Endothelial cell of umbilical vein (primary cell): ENCODE measurements around the gene PNMA8A. TPM values are rescaled to one million over a fixed set of nuclear protein-coding genes. Genes with fewer than 3 reads are reported as not detected.
"Not testable (repeated sequence)": the region's sequence is repeated elsewhere in the genome, so short reads cannot be mapped to it uniquely, and the experiment has no call there.

Experiments
- BruUV-seq: library from RNA; stranded (reverse); fragments of 400-500 nt; replicated peaks from 2 replicates; lab custom pipeline; 2021; lab: Mats Ljungman, UMichigan
- CTCF ChIA-PET: fragments of 300-600, 350-600 bp; sonication (Branson Sonifier 250); formaldehyde crosslinking; loops from one replicate; lab custom pipeline; 2021; ENCODE audit warnings: antibody characterized with exemption, inconsistent platforms; lab: Charles Lee
- POLR2A ChIA-PET: fragments of 300-600, 350-600 bp; sonication (Branson Sonifier 250); formaldehyde crosslinking; loops from one replicate; lab custom pipeline; 2021; ENCODE audit warnings: antibody characterized with exemption, inconsistent platforms; lab: Charles Lee
- DNase-seq: peaks from one replicate; pipeline ENCODE4 v3.0.0-alpha.2; 2011; ENCODE audit warnings: low read depth, low spot score
- FAIRE-seq: peaks from 2 replicates; lab custom pipeline; 2011; peaks lifted over from hg19 to GRCh38; lab: Jason Lieb, UNC
- H2AFZ ChIP-seq: 2 replicates; pipeline ENCODE4 v1.6.0; 2012; ENCODE audit warnings: low read depth, low read length, control low read depth, inconsistent platforms
- H3K27ac ChIP-seq: 2 replicates; pipeline ENCODE4 v1.5.1; 2011; ENCODE audit warnings: low read depth, mild to moderate bottlenecking, control low read depth, low read length, moderate library complexity; ENCODE audit not compliant: insufficient read depth
- H3K27me3 ChIP-seq, 2 experiments: 2 replicates each; pipeline versions ENCODE4 v1.6.0 to v1.6.1; 2011; ENCODE audit warnings: low read length in 2 of 2, mixed read lengths in 1 of 2; ENCODE audit not compliant: control insufficient read depth in 2 of 2, insufficient read depth in 2 of 2
- H3K36me3 ChIP-seq, 2 experiments: 2 replicates in 1 of 2; 3 replicates in 1 of 2; pipeline ENCODE4 v1.5.1; 2011; ENCODE audit warnings: low read length in 2 of 2, mild to moderate bottlenecking in 1 of 2, moderate library complexity in 1 of 2; ENCODE audit not compliant: control insufficient read depth in 2 of 2, insufficient read depth in 2 of 2; ENCODE audit errors: extremely low read depth in 1 of 2
- H3K4me1 ChIP-seq: 3 replicates; pipeline ENCODE4 v1.5.1; 2011; ENCODE audit warnings: mild to moderate bottlenecking, low read length; ENCODE audit not compliant: control insufficient read depth, insufficient read depth; ENCODE audit errors: extremely low read depth
- H3K4me2 ChIP-seq: 2 replicates; pipeline ENCODE4 v1.6.1; 2011; ENCODE audit warnings: low read length, control low read depth, mixed read lengths; ENCODE audit not compliant: insufficient read depth
- H3K4me3 ChIP-seq, 3 experiments: fragments of 200-600 bp in 1 of 3; sonication (generic), shearing (Covaris generic) in 1 of 3; replicated peaks in 1 of 3; 2 replicates each; pipeline ENCODE4 v1.5.1; 2011 to 2016; ENCODE audit warnings: control low read depth in 3 of 3, low read length in 3 of 3, mild to moderate bottlenecking in 2 of 3, inconsistent platforms in 1 of 3, low read depth in 1 of 3, moderate library complexity in 1 of 3; ENCODE audit not compliant: insufficient read depth in 1 of 3
- H3K79me2 ChIP-seq: 2 replicates; pipeline ENCODE4 v1.6.0; 2012; ENCODE audit warnings: low read length, inconsistent platforms; ENCODE audit not compliant: control insufficient read depth, insufficient read depth
- H3K9ac ChIP-seq: replicated peaks from 2 replicates; pipeline ENCODE3; 2011; ENCODE audit warnings: low read length, control low read depth; ENCODE audit not compliant: insufficient read depth; ENCODE audit errors: extremely low read depth
- H3K9me1 ChIP-seq: replicated peaks from 3 replicates; pipeline ENCODE4 v1.6.0; 2011; ENCODE audit warnings: mild to moderate bottlenecking, low read length; ENCODE audit not compliant: control insufficient read depth, insufficient read depth; ENCODE audit errors: extremely low read depth
- H3K9me3 ChIP-seq: replicated peaks from 2 replicates; pipeline ENCODE4 v1.5.1; 2012; ENCODE audit warnings: low read length, inconsistent platforms; ENCODE audit not compliant: control insufficient read depth, insufficient read depth
- H4K20me1 ChIP-seq: replicated peaks from 2 replicates; pipeline ENCODE3; 2011; ENCODE audit warnings: mild to moderate bottlenecking, low read length; ENCODE audit not compliant: control insufficient read depth, insufficient read depth; ENCODE audit errors: extremely low read depth
- JUN ChIP-seq: IDR thresholded peaks from 2 replicates; pipeline ENCODE4 v1.6.1; 2011; ENCODE audit warnings: borderline replicate concordance, low read depth; ENCODE audit not compliant: insufficient read length, insufficient read depth
- dilution Hi-C: fragments of 300-500 bp; cut with MboI; formaldehyde crosslinking; loops from one replicate; pipeline ENCODE4 v1.15.0; 2019; ENCODE audit warnings: low sequenced_read_pairs; ENCODE audit not compliant: extremely low pct_ligation_motif_present
- intact Hi-C: fragments of 100-400 bp; cut with micrococcal nuclease; formaldehyde crosslinking; loops from one replicate; pipeline ENCODE4 v1.10.0; 2022
- polyA plus RNA-seq, 4 experiments: library from polyadenylated mRNA; depleted of rRNA in 3 of 4; stranded (reverse) in 3 of 4; unstranded in 1 of 4; fragments of >200 nt; gene quantifications; 2 replicates each; pipeline versions ENCODE4 v1.2.1 to v1.2.3, GENCODE V29; 2011 to 2012; ENCODE audit warnings: missing spikeins in 1 of 4
- total RNA-seq: library from RNA; stranded (reverse); gene quantifications from 2 replicates; pipeline ENCODE4 v1.2.3, GENCODE V29; 2021

The PNMA8A gene
- total and polyA plus RNA-seq, 2 donors (not counting 3 experiments of a cell fraction or from before 2014, with no cell fraction given), result 0.25 to 0.27 TPM

DNA sequence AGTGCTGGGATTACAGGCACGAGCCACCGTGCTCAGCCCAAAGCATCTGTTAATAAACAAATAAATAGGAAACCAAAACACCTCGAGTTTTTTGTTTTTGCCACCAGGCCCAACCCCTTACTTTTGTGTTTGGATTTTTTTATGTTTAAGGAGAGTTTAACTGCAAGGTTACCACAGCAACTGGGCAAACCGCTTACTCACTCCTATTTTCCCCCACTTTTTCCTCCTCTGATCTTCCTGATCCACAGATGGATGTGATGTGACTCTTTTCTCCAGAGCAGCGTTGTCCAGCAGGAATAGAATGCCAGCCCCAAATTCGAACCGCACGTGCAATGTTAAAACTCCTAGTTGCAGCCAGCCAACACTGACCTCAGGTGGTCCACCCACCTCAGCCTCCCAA is 26.4 kb upstream of the PNMA8A start:
- H3K27ac ChIP-seq, result no peak overlapping the region
- H4K20me1 ChIP-seq, result no peaks in the 10 kb centered on the region
- no peak for TF ChIP-seq JUN
- no peaks in the 10 kb centered on the region for H3K9me1 ChIP-seq
- no peaks in the 10 kb centered on the region for H3K79me2 ChIP-seq
- intact Hi-C loops (no loop called here), dilution Hi-C loops (no loop called here)
- no peaks in the 10 kb centered on the region for H3K36me3 ChIP-seq
- ChIA-PET POLR2A (no interaction called here), CTCF (interaction anchor here (1.0 kb wide), 1 partner anchor 10 kb away, joined by 3 read pairs; no protein-coding TSS in a partner anchor)
- peaks cover 6% of the 10 kb centered on the region for H3K4me1 ChIP-seq
- H3K4me3 ChIP-seq, result no peak overlapping the region
- H3K4me2 ChIP-seq, result no peak overlapping the region
- no peak overlapping the region for H2AFZ ChIP-seq
- no TSS peak for BruUV-seq
- H3K9me3 ChIP-seq, result no peaks in the 10 kb centered on the region
- DNase-seq (no peak), FAIRE-seq (no peak)
- H3K27me3 ChIP-seq, result peaks cover 31 to 39% of the 10 kb centered on the region in 2 experiments
- no peak overlapping the region for H3K9ac ChIP-seq

DNA sequence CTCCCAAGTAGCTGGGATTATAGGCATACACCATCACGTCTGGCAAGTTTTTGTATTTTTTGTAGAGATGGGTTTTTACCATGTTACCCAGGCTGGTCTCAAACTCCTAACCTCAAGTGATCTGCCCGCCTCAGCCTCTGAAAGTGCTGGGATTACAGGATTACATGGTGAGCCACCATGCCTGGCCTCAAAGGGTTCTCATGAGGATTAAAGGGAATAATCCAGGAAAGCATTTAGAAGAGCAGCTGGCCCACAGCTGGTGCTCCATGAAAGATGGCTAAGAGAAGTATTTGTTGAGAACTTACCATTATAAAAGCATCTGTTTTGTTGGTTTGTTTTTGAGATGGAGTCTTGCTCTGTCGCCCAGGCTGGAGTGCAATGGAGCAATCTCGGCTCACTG is 25.5 kb upstream of the PNMA8A start:
- dilution Hi-C loops, H3K36me3 ChIP-seq, CTCF ChIA-PET, intact Hi-C loops, H3K4me3 ChIP-seq, H3K79me2 ChIP-seq, H3K4me1 ChIP-seq, BruUV-seq, DNase-seq, H2AFZ ChIP-seq, H3K9me3 ChIP-seq, H3K27ac ChIP-seq, POLR2A ChIA-PET, H3K4me2 ChIP-seq, H3K9me1 ChIP-seq, H3K9ac ChIP-seq, H4K20me1 ChIP-seq, FAIRE-seq: not testable (repeated sequence)
- H3K27me3 ChIP-seq, result peaks cover 40 to 48% of the 10 kb centered on the region in 2 experiments
